Measurements from ENCODE around the gene CTNND2. TPM values are rescaled to one million over a fixed set of nuclear protein-coding genes. Genes with fewer than 3 reads are reported as not detected.

The CTNND2 gene
- polyA plus RNA-seq, 1 donor from 2014 or later = 67.0 TPM

DNA sequence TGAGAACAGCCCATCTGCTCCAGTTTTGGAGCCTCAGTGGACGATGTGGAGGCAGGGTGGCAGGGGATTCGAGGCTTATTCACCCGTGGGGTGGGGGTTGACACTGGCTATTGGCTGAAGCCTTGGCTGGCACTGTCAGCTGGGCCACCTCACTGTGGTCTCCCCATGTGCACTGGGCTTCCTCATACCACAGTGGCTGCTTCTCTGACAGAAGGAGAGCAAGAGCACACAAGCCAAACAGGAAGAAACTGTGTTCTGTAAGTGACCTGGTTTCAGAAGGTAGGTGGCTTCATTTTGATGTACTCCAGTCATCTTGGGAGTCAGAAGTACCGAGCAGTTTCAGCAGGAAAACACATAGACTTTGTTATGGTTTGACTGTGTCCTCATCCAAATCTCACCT, 24.7 kb upstream of the CTNND2 start:
- Histone ChIP-seq H2AFZ (ENCODE audit: low read depth, low read length) (no peak overlapping the region), H3K4me3 (ENCODE audit: low read length) (no peak overlapping the region), H3K27ac (ENCODE audit: low read length) (no peak overlapping the region), H3K79me2 (replicated peaks; ENCODE audit: insufficient read depth, low read length) (no peaks in the 10 kb centered on the region), H3K9me2 (ENCODE audit: insufficient read depth, low read length) (no peaks in the 10 kb centered on the region), H3F3A (ENCODE audit: insufficient read depth, low read length, poor library complexity, severe bottlenecking) (no peaks in the 10 kb centered on the region), H3K4me2 (ENCODE audit: low read length) (no peak overlapping the region), H4K20me1 (ENCODE audit: insufficient read depth) (no peaks in the 10 kb centered on the region), H3K27me3 (ENCODE audit: insufficient read depth, low read depth, low read length) (no peaks in the 10 kb centered on the region), H3K9ac (ENCODE audit: low read length) (no peak overlapping the region), H3K9me3 (ENCODE audit: low read length) (no peaks in the 10 kb centered on the region), H3K36me3 (ENCODE audit: insufficient read depth, low read length) (no peaks in the 10 kb centered on the region)
- no peak for TF ChIP-seq RAD21 (conservative IDR thresholded peaks at IDR 0.05)
- TF ChIP-seq SMC3 (conservative IDR thresholded peaks at IDR 0.05; ENCODE audit: poor library complexity) = no peak
- no peak for TF ChIP-seq POLR2AphosphoS5 (IDR thresholded peaks at IDR 0.05)
- TF ChIP-seq TAF1 (IDR thresholded peaks at IDR 0.05; ENCODE audit: low read depth) = no peak
- TF ChIP-seq MXI1 (conservative IDR thresholded peaks at IDR 0.05; ENCODE audit: poor library complexity, severe bottlenecking) = no peak
- TF ChIP-seq, protein P1, sequence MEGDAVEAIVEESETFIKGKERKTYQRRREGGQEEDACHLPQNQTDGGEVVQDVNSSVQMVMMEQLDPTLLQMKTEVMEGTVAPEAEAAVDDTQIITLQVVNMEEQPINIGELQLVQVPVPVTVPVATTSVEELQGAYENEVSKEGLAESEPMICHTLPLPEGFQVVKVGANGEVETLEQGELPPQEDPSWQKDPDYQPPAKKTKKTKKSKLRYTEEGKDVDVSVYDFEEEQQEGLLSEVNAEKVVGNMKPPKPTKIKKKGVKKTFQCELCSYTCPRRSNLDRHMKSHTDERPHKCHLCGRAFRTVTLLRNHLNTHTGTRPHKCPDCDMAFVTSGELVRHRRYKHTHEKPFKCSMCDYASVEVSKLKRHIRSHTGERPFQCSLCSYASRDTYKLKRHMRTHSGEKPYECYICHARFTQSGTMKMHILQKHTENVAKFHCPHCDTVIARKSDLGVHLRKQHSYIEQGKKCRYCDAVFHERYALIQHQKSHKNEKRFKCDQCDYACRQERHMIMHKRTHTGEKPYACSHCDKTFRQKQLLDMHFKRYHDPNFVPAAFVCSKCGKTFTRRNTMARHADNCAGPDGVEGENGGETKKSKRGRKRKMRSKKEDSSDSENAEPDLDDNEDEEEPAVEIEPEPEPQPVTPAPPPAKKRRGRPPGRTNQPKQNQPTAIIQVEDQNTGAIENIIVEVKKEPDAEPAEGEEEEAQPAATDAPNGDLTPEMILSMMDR (IDR thresholded peaks at IDR 0.05; ENCODE audit: poor library complexity, severe bottlenecking) = no peak
- TF ChIP-seq EZH2 (IDR thresholded peaks at IDR 0.05; ENCODE audit: borderline replicate concordance, insufficient read depth, low read length, poor library complexity, severe bottlenecking) = no peak

GRCh38 chr5:11925701-11926100, 21.5 kb upstream of the CTNND2 start:
- Histone ChIP-seq H3K9me2 (ENCODE audit: insufficient read depth, low read length) (no peaks in the 10 kb centered on the region), H4K20me1 (ENCODE audit: insufficient read depth) (no peaks in the 10 kb centered on the region), H2AFZ (ENCODE audit: low read depth, low read length) (no peak overlapping the region), H3K4me3 (ENCODE audit: low read length) (no peak overlapping the region), H3K4me2 (ENCODE audit: low read length) (no peak overlapping the region), H3K27ac (ENCODE audit: low read length) (no peak overlapping the region), H3K79me2 (replicated peaks; ENCODE audit: insufficient read depth, low read length) (no peaks in the 10 kb centered on the region), H3F3A (ENCODE audit: insufficient read depth, low read length, poor library complexity, severe bottlenecking) (no peaks in the 10 kb centered on the region), H3K27me3 (ENCODE audit: insufficient read depth, low read depth, low read length) (no peaks in the 10 kb centered on the region), H3K36me3 (ENCODE audit: insufficient read depth, low read length) (no peaks in the 10 kb centered on the region), H3K9ac (ENCODE audit: low read length) (no peak overlapping the region), H3K9me3 (ENCODE audit: low read length) (no peaks in the 10 kb centered on the region)
- TF ChIP-seq, protein P1 (IDR thresholded peaks at IDR 0.05; ENCODE audit: poor library complexity, severe bottlenecking) = no peak
- TF ChIP-seq EP300 (conservative IDR thresholded peaks at IDR 0.05; ENCODE audit: poor library complexity, severe bottlenecking) (no peak), EZH2 (IDR thresholded peaks at IDR 0.05; ENCODE audit: borderline replicate concordance, insufficient read depth, low read length, poor library complexity, severe bottlenecking) (no peak), POLR2AphosphoS5 (IDR thresholded peaks at IDR 0.05) (no peak), MXI1 (conservative IDR thresholded peaks at IDR 0.05; ENCODE audit: poor library complexity, severe bottlenecking) (no peak)

- Histone ChIP-seq H3K36me3 (ENCODE audit: insufficient read depth, low read length) (no peaks in the 10 kb centered on the region), H3K9ac (ENCODE audit: low read length) (no peak overlapping the region), H3K9me3 (ENCODE audit: low read length) (no peaks in the 10 kb centered on the region), H3F3A (ENCODE audit: insufficient read depth, low read length, poor library complexity, severe bottlenecking) (no peaks in the 10 kb centered on the region), H2AFZ (ENCODE audit: low read depth, low read length) (no peak overlapping the region), H3K27ac (ENCODE audit: low read length) (no peak overlapping the region), H4K20me1 (ENCODE audit: insufficient read depth) (no peaks in the 10 kb centered on the region), H3K9me2 (ENCODE audit: insufficient read depth, low read length) (no peaks in the 10 kb centered on the region), H3K27me3 (ENCODE audit: insufficient read depth, low read depth, low read length) (no peaks in the 10 kb centered on the region), H3K79me2 (replicated peaks; ENCODE audit: insufficient read depth, low read length) (no peaks in the 10 kb centered on the region), H3K4me3 (ENCODE audit: low read length) (no peak overlapping the region), H3K4me2 (ENCODE audit: low read length) (no peak overlapping the region)
- TF ChIP-seq POLR2AphosphoS5 (IDR thresholded peaks at IDR 0.05) = no peak
- no peak for TF ChIP-seq RAD21 (conservative IDR thresholded peaks at IDR 0.05)
- no peak for TF ChIP-seq SMC3 (conservative IDR thresholded peaks at IDR 0.05; ENCODE audit: poor library complexity)
- TF ChIP-seq, protein P2, sequence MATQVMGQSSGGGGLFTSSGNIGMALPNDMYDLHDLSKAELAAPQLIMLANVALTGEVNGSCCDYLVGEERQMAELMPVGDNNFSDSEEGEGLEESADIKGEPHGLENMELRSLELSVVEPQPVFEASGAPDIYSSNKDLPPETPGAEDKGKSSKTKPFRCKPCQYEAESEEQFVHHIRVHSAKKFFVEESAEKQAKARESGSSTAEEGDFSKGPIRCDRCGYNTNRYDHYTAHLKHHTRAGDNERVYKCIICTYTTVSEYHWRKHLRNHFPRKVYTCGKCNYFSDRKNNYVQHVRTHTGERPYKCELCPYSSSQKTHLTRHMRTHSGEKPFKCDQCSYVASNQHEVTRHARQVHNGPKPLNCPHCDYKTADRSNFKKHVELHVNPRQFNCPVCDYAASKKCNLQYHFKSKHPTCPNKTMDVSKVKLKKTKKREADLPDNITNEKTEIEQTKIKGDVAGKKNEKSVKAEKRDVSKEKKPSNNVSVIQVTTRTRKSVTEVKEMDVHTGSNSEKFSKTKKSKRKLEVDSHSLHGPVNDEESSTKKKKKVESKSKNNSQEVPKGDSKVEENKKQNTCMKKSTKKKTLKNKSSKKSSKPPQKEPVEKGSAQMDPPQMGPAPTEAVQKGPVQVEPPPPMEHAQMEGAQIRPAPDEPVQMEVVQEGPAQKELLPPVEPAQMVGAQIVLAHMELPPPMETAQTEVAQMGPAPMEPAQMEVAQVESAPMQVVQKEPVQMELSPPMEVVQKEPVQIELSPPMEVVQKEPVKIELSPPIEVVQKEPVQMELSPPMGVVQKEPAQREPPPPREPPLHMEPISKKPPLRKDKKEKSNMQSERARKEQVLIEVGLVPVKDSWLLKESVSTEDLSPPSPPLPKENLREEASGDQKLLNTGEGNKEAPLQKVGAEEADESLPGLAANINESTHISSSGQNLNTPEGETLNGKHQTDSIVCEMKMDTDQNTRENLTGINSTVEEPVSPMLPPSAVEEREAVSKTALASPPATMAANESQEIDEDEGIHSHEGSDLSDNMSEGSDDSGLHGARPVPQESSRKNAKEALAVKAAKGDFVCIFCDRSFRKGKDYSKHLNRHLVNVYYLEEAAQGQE (IDR thresholded peaks at IDR 0.05; ENCODE audit: borderline replicate concordance) = no peak
- no peak for TF ChIP-seq MXI1 (conservative IDR thresholded peaks at IDR 0.05; ENCODE audit: poor library complexity, severe bottlenecking)
- TF ChIP-seq EZH2 (IDR thresholded peaks at IDR 0.05; ENCODE audit: borderline replicate concordance, insufficient read depth, low read length, poor library complexity, severe bottlenecking) = no peak
- TF ChIP-seq, protein P1 (IDR thresholded peaks at IDR 0.05; ENCODE audit: poor library complexity, severe bottlenecking) = no peak
- TF ChIP-seq TAF1 (IDR thresholded peaks at IDR 0.05; ENCODE audit: low read depth) = no peak
Observed at GRCh38 chr5:11922394-11922793, 18.1 kb upstream of the CTNND2 start.
